K562 (cell line): Measurements from ENCODE around the gene SVOP. TPM values are rescaled to one million over a fixed set of nuclear protein-coding genes. Genes with fewer than 3 reads are reported as not detected.

Experiments
- ATF3 ChIP-seq, 2 experiments: fragments of 450-650 bp in 1 of 2; sonication (generic) in 1 of 2; formaldehyde crosslinking in 1 of 2; IDR thresholded peaks in 1 of 2; conservative IDR thresholded peaks in 1 of 2; 2 replicates each; pipeline versions ENCODE4 v1.6.1 to v1.8.1; 2016 to 2023; ENCODE audit warnings: mild to moderate bottlenecking in 2 of 2, moderate library complexity in 2 of 2, inconsistent platforms in 1 of 2, missing genetic modification reagents in 1 of 2
- CTBP1 ChIP-seq: fragments of 450-650 bp; IDR thresholded peaks from 2 replicates; pipeline ENCODE4 v1.6.1; 2016; ENCODE audit warnings: borderline replicate concordance
- RAD21 ChIP-seq, 2 experiments: fragments of 250-450 bp in 1 of 2; fragments of 450-650 bp in 1 of 2; sonication (Bioruptor Pico) in 1 of 2; formaldehyde crosslinking in 1 of 2; IDR thresholded peaks in 1 of 2; conservative IDR thresholded peaks in 1 of 2; 2 replicates each; pipeline versions ENCODE4 v1.4.0 to v1.8.0; 2020 to 2022; ENCODE audit warnings: mild to moderate bottlenecking in 2 of 2, moderate library complexity in 1 of 2
- REST ChIP-seq, 2 experiments: fragments of 450-650 bp; formaldehyde crosslinking in 1 of 2; IDR thresholded peaks; 2 replicates each; pipeline versions ENCODE4 v1.4.0 to v1.6.1; 2014 to 2020; ENCODE audit warnings: mild to moderate bottlenecking in 2 of 2, borderline replicate concordance in 1 of 2, low read depth in 1 of 2
- ZNF277 ChIP-seq: fragments of 250-450 bp; sonication (Bioruptor Pico); IDR thresholded peaks from 2 replicates; pipeline ENCODE4 v1.8.0; 2022; ENCODE audit warnings: inconsistent platforms, mild to moderate bottlenecking, moderate library complexity, borderline replicate concordance
- polyA plus RNA-seq, 8 experiments: library from polyadenylated mRNA; depleted of rRNA in 4 of 8; stranded (reverse) in 5 of 8; unstranded in 3 of 8; fragments of >200 nt; fragmentation: Nextera tagmentation in 2 of 8; fragmentation: Illumina TruSeq in 1 of 8; extraction: Ambion mirVana in 2 of 8; extraction: Trizol in 1 of 8; gene quantifications; 2 replicates each; pipeline versions ENCODE4 v1.2.1 to v1.2.3, GENCODE V29; 2011 to 2014; ENCODE audit warnings: inconsistent platforms in 1 of 8, missing spikeins in 1 of 8
- total RNA-seq, 7 experiments: library from RNA; depleted of rRNA in 6 of 7; stranded (reverse); fragments of >200 nt in 6 of 7; fragmentation: Illumina TruSeq in 2 of 7; extraction: Trizol in 2 of 7; gene quantifications; 2 replicates each; pipeline versions ENCODE4 v1.2.1 to v1.2.3, GENCODE V29; 2011 to 2021; ENCODE audit warnings: low replicate concordance in 1 of 7

Gene SVOP
- total and polyA plus RNA-seq, 9 of the 15 experiments (the other 6 are each of a cell fraction or from before 2014, with no cell fraction given): 0.01 to 0.09 (median 0.06) TPM; not detected in 1

GRCh38 chr12:108884116-108885012 lies 136.5 kb downstream of the SVOP start (continued):
- 0 out of 2 replicates have a peak, but pooled peaks have one; percentile 14 for TF ChIP-seq ATF3 (IDR thresholded peaks at IDR 0.05)
- no peak for TF ChIP-seq ATF3 (CRISPR knock-in tag; conservative IDR thresholded peaks at IDR 0.05)
- TF ChIP-seq ZNF277 (CRISPR knock-in tag): no peak
- peak; percentile 19; the same call in 1 of the 2 replicates for TF ChIP-seq CTBP1
- TF ChIP-seq REST (IDR thresholded peaks at IDR 0.05; ENCODE audit: borderline replicate concordance): peak; percentile 47; the same call in 1 of the 2 replicates
- no peak for TF ChIP-seq REST (CRISPR knock-in tag; IDR thresholded peaks at IDR 0.05; ENCODE audit: low read depth)
- TF ChIP-seq RAD21 (CRISPR knock-in tag; conservative IDR thresholded peaks at IDR 0.05 in 1 of 2, IDR thresholded peaks at IDR 0.05 in 1 of 2): peak; percentile 28 to 64; a peak in 3 of 4 replicates
